ENCODE data around the gene CCDC40.

Gene CCDC40

GRCh38 chr17:80025140-80025539, 11.3 kb upstream of the CCDC40 start:
- DNase-seq (ENCODE audit: low spot score): no peak

GRCh38 chr17:80025796-80026195, 10.6 kb upstream of the CCDC40 start:
- CTCF ChIA-PET: interaction anchor here (0.6 to 2.5 kb wide), 3 partner anchors 17 to 420 kb away, joined by 3 to 12 read pairs (median 4); no protein-coding TSS in a partner anchor
- H3K27ac ChIP-seq: peak overlapping the region; percentile 23; the same call in 1 of the 2 replicates
- DNase-seq (ENCODE audit: low spot score): no peak
- POLR2A ChIA-PET (ENCODE audit: low non-redundant PET): interaction anchor here (0.5 kb wide), 1 partner anchor 175 kb away, joined by 3 read pairs; no protein-coding TSS in a partner anchor
- no peak for TF ChIP-seq CTCF (conservative IDR thresholded peaks at IDR 0.05; ENCODE audit: low read depth)

More at GRCh38 chr17:80025140-80025539, 11.3 kb upstream of the CCDC40 start:
- no peak for TF ChIP-seq CTCF (conservative IDR thresholded peaks at IDR 0.05; ENCODE audit: low read depth)
- ChIA-PET CTCF (no interaction called here), POLR2A (ENCODE audit: low non-redundant PET) (no interaction called here)
- peak overlapping the region; percentile 23; the same call in 1 of the 2 replicates for H3K27ac ChIP-seq

- no peak for DNase-seq (ENCODE audit: low spot score)
- no peak for TF ChIP-seq CTCF (conservative IDR thresholded peaks at IDR 0.05; ENCODE audit: low read depth)
- ChIA-PET CTCF (interaction anchor here (0.6 to 2.5 kb wide), 4 partner anchors 18 to 673 kb away, joined by 3 to 12 read pairs (median 4); no protein-coding TSS in a partner anchor), POLR2A (ENCODE audit: low non-redundant PET) (no interaction called here)
- H3K27ac ChIP-seq: no peak overlapping the region
Measured at GRCh38 chr17:80026359-80027042, 9.9 kb upstream of the CCDC40 start.

- POLR2A ChIA-PET (ENCODE audit: low non-redundant PET): no interaction called here
Measured at GRCh38 chr17:80027043-80027435, 9.4 kb upstream of the CCDC40 start.

GRCh38 chr17:80028030-80028429, 8.4 kb upstream of the CCDC40 start:
- peak overlapping the region; percentile 69; the same call in 1 of the 2 replicates for H3K27ac ChIP-seq
- ChIA-PET POLR2A (ENCODE audit: low non-redundant PET) (no interaction called here), CTCF (interaction anchor here (0.6 to 2.5 kb wide), 2 partner anchors 20 to 193 kb away, joined by 3 to 12 read pairs; no protein-coding TSS in a partner anchor)

More at GRCh38 chr17:80027043-80027435, 9.4 kb upstream of the CCDC40 start:
- CTCF ChIA-PET: interaction anchor here (0.6 to 2.5 kb wide), 2 partner anchors 19 to 674 kb away, joined by 3 to 12 read pairs; no protein-coding TSS in a partner anchor
- TF ChIP-seq CTCF (conservative IDR thresholded peaks at IDR 0.05; ENCODE audit: low read depth): no peak
- H3K27ac ChIP-seq: no peak overlapping the region
- no peak for DNase-seq (ENCODE audit: low spot score)

More at GRCh38 chr17:80028030-80028429, 8.4 kb upstream of the CCDC40 start:
- DNase-seq (ENCODE audit: low spot score): no peak
- no peak for TF ChIP-seq CTCF (conservative IDR thresholded peaks at IDR 0.05; ENCODE audit: low read depth)

Measured in RWPE1 (cell line).